IPS-11a (cell line): ENCODE results near the gene LGALS7.
"Not testable (repeated sequence)": the region's sequence is repeated elsewhere in the genome, so short reads cannot be mapped to it uniquely, and the experiment has no call there.

Source experiments
- H3K4me3 ChIP-seq: one replicate; pipeline ENCODE4 v1.5.1; 2013; ENCODE audit warnings: low read depth, low read length, control low read depth

The LGALS7 gene

GRCh38 chr19:38774181-38774950 lies 1.0 kb upstream of the LGALS7 start:
- no peak overlapping the region for H3K4me3 ChIP-seq

GRCh38 chr19:38771569-38771968 lies 1.7 kb downstream of the LGALS7 start:
- H3K4me3 ChIP-seq = not testable (repeated sequence)

- not testable (repeated sequence) for H3K4me3 ChIP-seq
Observed at GRCh38 chr19:38770949-38771275, 2.4 kb downstream of the LGALS7 start.

GRCh38 chr19:38770228-38770948 lies 2.9 kb downstream of the LGALS7 start:
- not testable (repeated sequence) for H3K4me3 ChIP-seq

- no peak overlapping the region for H3K4me3 ChIP-seq
Observed at GRCh38 chr19:38769635-38770211, 3.6 kb downstream of the LGALS7 start.

- no peak overlapping the region for H3K4me3 ChIP-seq
Observed at GRCh38 chr19:38766276-38767047, 6.9 kb downstream of the LGALS7 start.

- H3K4me3 ChIP-seq = no peak overlapping the region
Observed at GRCh38 chr19:38765214-38765613, 8.1 kb downstream of the LGALS7 start.

GRCh38 chr19:38763795-38764220 lies 9.5 kb downstream of the LGALS7 start:
- no peak overlapping the region for H3K4me3 ChIP-seq

GRCh38 chr19:38761884-38762389 lies 11.4 kb downstream of the LGALS7 start:
- H3K4me3 ChIP-seq = not testable (repeated sequence)

GRCh38 chr19:38760805-38761517 lies 12.4 kb downstream of the LGALS7 start:
- H3K4me3 ChIP-seq = not testable (repeated sequence)

GRCh38 chr19:38759590-38760003 lies 13.7 kb downstream of the LGALS7 start:
- no peak overlapping the region for H3K4me3 ChIP-seq

- not testable (repeated sequence) for H3K4me3 ChIP-seq
Observed at GRCh38 chr19:38754196-38754595, 19.1 kb downstream of the LGALS7 start.

- H3K4me3 ChIP-seq = not testable (repeated sequence)
Observed at GRCh38 chr19:38753783-38754182, 19.5 kb downstream of the LGALS7 start.

- no peak overlapping the region for H3K4me3 ChIP-seq
Observed at GRCh38 chr19:38745316-38745715, 28.0 kb downstream of the LGALS7 start.

- H3K4me3 ChIP-seq = no peak overlapping the region
Observed at GRCh38 chr19:38744874-38745273, 28.4 kb downstream of the LGALS7 start.

GRCh38 chr19:38744298-38744681 lies 29.0 kb downstream of the LGALS7 start, which contains the start of gene CAPN12:
TSS of gene CAPN12 (minus strand) at chr19:38744474. CDS start at chr19:38744165, 309 bp downstream.
- H3K4me3 ChIP-seq = no peak within 1 kb of the TSS

GRCh38 chr19:38743394-38744297 lies 29.7 kb downstream of the LGALS7 start:
- H3K4me3 ChIP-seq = no peak overlapping the region

- no peak overlapping the region for H3K4me3 ChIP-seq
Observed at GRCh38 chr19:38742906-38743305, 30.4 kb downstream of the LGALS7 start.

GRCh38 chr19:38742296-38742695 lies 31.0 kb downstream of the LGALS7 start:
- H3K4me3 ChIP-seq = no peak overlapping the region
